ENCODE results near the gene CYTH3.
"Not testable (repeated sequence)": the region's sequence is repeated elsewhere in the genome, so short reads cannot be mapped to it uniquely, and the experiment has no call there.

GRCh38 chr7:6223411-6223810 is 49.0 kb downstream of the CYTH3 start:
- TF ChIP-seq, protein P1, sequence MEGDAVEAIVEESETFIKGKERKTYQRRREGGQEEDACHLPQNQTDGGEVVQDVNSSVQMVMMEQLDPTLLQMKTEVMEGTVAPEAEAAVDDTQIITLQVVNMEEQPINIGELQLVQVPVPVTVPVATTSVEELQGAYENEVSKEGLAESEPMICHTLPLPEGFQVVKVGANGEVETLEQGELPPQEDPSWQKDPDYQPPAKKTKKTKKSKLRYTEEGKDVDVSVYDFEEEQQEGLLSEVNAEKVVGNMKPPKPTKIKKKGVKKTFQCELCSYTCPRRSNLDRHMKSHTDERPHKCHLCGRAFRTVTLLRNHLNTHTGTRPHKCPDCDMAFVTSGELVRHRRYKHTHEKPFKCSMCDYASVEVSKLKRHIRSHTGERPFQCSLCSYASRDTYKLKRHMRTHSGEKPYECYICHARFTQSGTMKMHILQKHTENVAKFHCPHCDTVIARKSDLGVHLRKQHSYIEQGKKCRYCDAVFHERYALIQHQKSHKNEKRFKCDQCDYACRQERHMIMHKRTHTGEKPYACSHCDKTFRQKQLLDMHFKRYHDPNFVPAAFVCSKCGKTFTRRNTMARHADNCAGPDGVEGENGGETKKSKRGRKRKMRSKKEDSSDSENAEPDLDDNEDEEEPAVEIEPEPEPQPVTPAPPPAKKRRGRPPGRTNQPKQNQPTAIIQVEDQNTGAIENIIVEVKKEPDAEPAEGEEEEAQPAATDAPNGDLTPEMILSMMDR (IDR thresholded peaks at IDR 0.05): not testable (repeated sequence)
- not testable (repeated sequence) for TF ChIP-seq EP300 (IDR thresholded peaks at IDR 0.05)

Data from ovary (tissue), 3 donors.